ENCODE data around the gene GREM1.

DNA sequence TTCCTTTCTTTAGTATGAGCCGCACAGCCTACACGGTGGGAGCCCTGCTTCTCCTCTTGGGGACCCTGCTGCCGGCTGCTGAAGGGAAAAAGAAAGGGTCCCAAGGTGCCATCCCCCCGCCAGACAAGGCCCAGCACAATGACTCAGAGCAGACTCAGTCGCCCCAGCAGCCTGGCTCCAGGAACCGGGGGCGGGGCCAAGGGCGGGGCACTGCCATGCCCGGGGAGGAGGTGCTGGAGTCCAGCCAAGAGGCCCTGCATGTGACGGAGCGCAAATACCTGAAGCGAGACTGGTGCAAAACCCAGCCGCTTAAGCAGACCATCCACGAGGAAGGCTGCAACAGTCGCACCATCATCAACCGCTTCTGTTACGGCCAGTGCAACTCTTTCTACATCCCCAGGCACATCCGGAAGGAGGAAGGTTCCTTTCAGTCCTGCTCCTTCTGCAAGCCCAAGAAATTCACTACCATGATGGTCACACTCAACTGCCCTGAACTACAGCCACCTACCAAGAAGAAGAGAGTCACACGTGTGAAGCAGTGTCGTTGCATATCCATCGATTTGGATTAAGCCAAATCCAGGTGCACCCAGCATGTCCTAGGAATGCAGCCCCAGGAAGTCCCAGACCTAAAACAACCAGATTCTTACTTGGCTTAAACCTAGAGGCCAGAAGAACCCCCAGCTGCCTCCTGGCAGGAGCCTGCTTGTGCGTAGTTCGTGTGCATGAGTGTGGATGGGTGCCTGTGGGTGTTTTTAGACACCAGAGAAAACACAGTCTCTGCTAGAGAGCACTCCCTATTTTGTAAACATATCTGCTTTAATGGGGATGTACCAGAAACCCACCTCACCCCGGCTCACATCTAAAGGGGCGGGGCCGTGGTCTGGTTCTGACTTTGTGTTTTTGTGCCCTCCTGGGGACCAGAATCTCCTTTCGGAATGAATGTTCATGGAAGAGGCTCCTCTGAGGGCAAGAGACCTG is 13.2 kb downstream of the GREM1 start:
- TF ChIP-seq, protein P1, sequence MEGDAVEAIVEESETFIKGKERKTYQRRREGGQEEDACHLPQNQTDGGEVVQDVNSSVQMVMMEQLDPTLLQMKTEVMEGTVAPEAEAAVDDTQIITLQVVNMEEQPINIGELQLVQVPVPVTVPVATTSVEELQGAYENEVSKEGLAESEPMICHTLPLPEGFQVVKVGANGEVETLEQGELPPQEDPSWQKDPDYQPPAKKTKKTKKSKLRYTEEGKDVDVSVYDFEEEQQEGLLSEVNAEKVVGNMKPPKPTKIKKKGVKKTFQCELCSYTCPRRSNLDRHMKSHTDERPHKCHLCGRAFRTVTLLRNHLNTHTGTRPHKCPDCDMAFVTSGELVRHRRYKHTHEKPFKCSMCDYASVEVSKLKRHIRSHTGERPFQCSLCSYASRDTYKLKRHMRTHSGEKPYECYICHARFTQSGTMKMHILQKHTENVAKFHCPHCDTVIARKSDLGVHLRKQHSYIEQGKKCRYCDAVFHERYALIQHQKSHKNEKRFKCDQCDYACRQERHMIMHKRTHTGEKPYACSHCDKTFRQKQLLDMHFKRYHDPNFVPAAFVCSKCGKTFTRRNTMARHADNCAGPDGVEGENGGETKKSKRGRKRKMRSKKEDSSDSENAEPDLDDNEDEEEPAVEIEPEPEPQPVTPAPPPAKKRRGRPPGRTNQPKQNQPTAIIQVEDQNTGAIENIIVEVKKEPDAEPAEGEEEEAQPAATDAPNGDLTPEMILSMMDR (conservative IDR thresholded peaks at IDR 0.05; ENCODE audit: low read depth in 2 of 2), result no peak
- TF ChIP-seq ZNF331 (CRISPR knock-in tag; IDR thresholded peaks at IDR 0.05; ENCODE audit: low read depth), result no peak

All from GM23338 (cell line).